Keratinocyte (primary cell): ENCODE results near the gene CDKN1A. TPM values are rescaled to one million over a fixed set of nuclear protein-coding genes. Genes with fewer than 3 reads are reported as not detected.

Source experiments
- DNase-seq: peaks from one replicate; pipeline ENCODE4 v3.0.0-alpha.2; 2011; ENCODE audit warnings: low read depth, missing footprints, low spot score
- FAIRE-seq: peaks from 2 replicates; lab custom pipeline; 2011; peaks lifted over from hg19 to GRCh38; lab: Jason Lieb, UNC
- H2AFZ ChIP-seq: 2 replicates; pipeline ENCODE4 v1.6.0; 2012; ENCODE audit warnings: low read length, control low read depth, inconsistent platforms; ENCODE audit not compliant: control insufficient read depth
- H3K27ac ChIP-seq: 2 replicates; pipeline ENCODE4 v1.5.1; 2011; ENCODE audit warnings: low read length; ENCODE audit not compliant: control insufficient read depth, insufficient read depth
- H3K27me3 ChIP-seq: 3 replicates; pipeline ENCODE4 v1.6.0; 2011; ENCODE audit warnings: low read length; ENCODE audit not compliant: control insufficient read depth, insufficient read depth; ENCODE audit errors: extremely low read depth
- H3K36me3 ChIP-seq, 2 experiments: 2 replicates in 1 of 2; 3 replicates in 1 of 2; pipeline ENCODE4 v1.5.1; 2011; ENCODE audit warnings: low read length in 2 of 2, mild to moderate bottlenecking in 1 of 2; ENCODE audit not compliant: control insufficient read depth in 2 of 2, insufficient read depth in 2 of 2; ENCODE audit errors: extremely low read depth in 1 of 2
- H3K4me1 ChIP-seq: 3 replicates; pipeline ENCODE4 v1.5.1; 2011; ENCODE audit warnings: low read length; ENCODE audit not compliant: control insufficient read depth, insufficient read depth; ENCODE audit errors: extremely low read depth
- H3K4me2 ChIP-seq: 3 replicates; pipeline ENCODE4 v1.6.0; 2011; ENCODE audit warnings: low read depth, low read length; ENCODE audit not compliant: control insufficient read depth, insufficient read depth; ENCODE audit errors: extremely low read depth
- H3K4me3 ChIP-seq, 3 experiments: fragments of 200-600 bp in 1 of 3; sonication (generic) in 1 of 3; 2 replicates in 2 of 3; 3 replicates in 1 of 3; pipeline ENCODE4 v1.5.1; 2011 to 2016; ENCODE audit warnings: low read length in 3 of 3, mild to moderate bottlenecking in 3 of 3, control low read depth in 2 of 3, inconsistent platforms in 1 of 3, low read depth in 1 of 3, mixed read lengths in 1 of 3, mixed run types in 1 of 3, moderate library complexity in 1 of 3; ENCODE audit not compliant: control insufficient read depth in 2 of 3, insufficient read depth in 2 of 3; ENCODE audit errors: extremely low read depth in 1 of 3
- H3K79me2 ChIP-seq: 2 replicates; pipeline ENCODE4 v1.6.0; 2012; ENCODE audit warnings: low read length; ENCODE audit not compliant: control insufficient read depth, insufficient read depth
- H3K9ac ChIP-seq: 3 replicates; pipeline ENCODE4 v1.6.0; 2011; ENCODE audit warnings: low read length; ENCODE audit not compliant: control insufficient read depth, insufficient read depth; ENCODE audit errors: extremely low read depth
- H3K9me1 ChIP-seq: 3 replicates; pipeline ENCODE4 v1.6.0; 2011; ENCODE audit warnings: low read length; ENCODE audit not compliant: control insufficient read depth, insufficient read depth; ENCODE audit errors: extremely low read depth
- H3K9me3 ChIP-seq: 2 replicates; pipeline ENCODE4 v1.5.1; 2012; ENCODE audit warnings: low read depth, low read length; ENCODE audit not compliant: control insufficient read depth
- H4K20me1 ChIP-seq: 3 replicates; pipeline ENCODE4 v1.6.0; 2011; ENCODE audit warnings: low read length; ENCODE audit not compliant: control insufficient read depth, insufficient read depth; ENCODE audit errors: extremely low read depth
- CTCF ChIP-seq, 3 experiments: IDR thresholded peaks in 1 of 3; conservative IDR thresholded peaks in 1 of 3; optimal IDR thresholded peaks in 1 of 3; 2 replicates in 2 of 3; 3 replicates in 1 of 3; pipeline versions ENCODE3 to v1.5.1; 2011; ENCODE audit warnings: low read length in 3 of 3, mild to moderate bottlenecking in 3 of 3, moderate library complexity in 2 of 3, control low read depth in 1 of 3, inconsistent platforms in 1 of 3; ENCODE audit not compliant: insufficient read depth in 2 of 3; ENCODE audit errors: extremely low read depth in 1 of 3
- EZH2 ChIP-seq: IDR thresholded peaks from one replicate; pipeline ENCODE4 v1.6.1; 2012; ENCODE audit warnings: inconsistent platforms, mild to moderate bottlenecking, low read length, moderate library complexity
- dilution Hi-C: fragments of 300-500 bp; cut with MboI; formaldehyde crosslinking; loops from one replicate; pipeline ENCODE4 v1.7.0; 2020; ENCODE audit warnings: low sequenced_read_pairs; ENCODE audit not compliant: extremely low pct_ligation_motif_present
- polyA plus RNA-seq, 5 experiments: library from polyadenylated mRNA; depleted of rRNA in 3 of 5; stranded (reverse) in 3 of 5; stranded (forward) in 1 of 5; unstranded in 1 of 5; fragments of >200 nt; gene quantifications; 1 replicate in 1 of 5; 2 replicates in 3 of 5; 3 replicates in 1 of 5; pipeline versions ENCODE4 v1.2.1 to v1.2.3, GENCODE V29; 2011 to 2012; ENCODE audit warnings: missing spikeins in 2 of 5, low read depth in 1 of 5, low replicate concordance in 1 of 5

CDKN1A gene
- polyA plus RNA-seq, 1 donor (not counting 4 experiments of a cell fraction or from before 2014, with no cell fraction given) = 185 TPM

- DNase-seq (no peak), FAIRE-seq (no peak)
- Histone ChIP-seq H3K4me1 (peaks cover 3% of the 10 kb centered on the region), H3K36me3 (no peaks in the 10 kb centered on the region), H2AFZ (no peak overlapping the region), H4K20me1 (no peaks in the 10 kb centered on the region), H3K27me3 (no peaks in the 10 kb centered on the region), H3K4me2 (no peak overlapping the region), H3K9me3 (no peaks in the 10 kb centered on the region), H3K9me1 (no peaks in the 10 kb centered on the region), H3K27ac (no peak overlapping the region), H3K4me3 (no peak overlapping the region), H3K79me2 (no peaks in the 10 kb centered on the region), H3K9ac (no peak overlapping the region)
- TF ChIP-seq EZH2 (no peak), CTCF (optimal IDR thresholded peaks at IDR 0.05 in 1 of 3, IDR thresholded peaks at IDR 0.05 in 1 of 3, conservative IDR thresholded peaks at IDR 0.05 in 1 of 3; ENCODE audit: extremely low read depth in 1 of 3, insufficient read depth in 2 of 3, low read length in 3 of 3) (no peak)
- dilution Hi-C loops = no loop called here
Measured at GRCh38 chr6:36638579-36638978, 39.9 kb upstream of the CDKN1A start.

- Histone ChIP-seq H3K36me3 (no peaks in the 10 kb centered on the region), H3K9ac (no peak overlapping the region), H2AFZ (no peak overlapping the region), H4K20me1 (no peaks in the 10 kb centered on the region), H3K4me1 (peaks cover 8% of the 10 kb centered on the region), H3K79me2 (no peaks in the 10 kb centered on the region), H3K27me3 (no peaks in the 10 kb centered on the region), H3K4me3 (no peak overlapping the region), H3K4me2 (no peak overlapping the region), H3K27ac (no peak overlapping the region), H3K9me1 (no peaks in the 10 kb centered on the region), H3K9me3 (no peaks in the 10 kb centered on the region)
- DNase-seq = no peak
- FAIRE-seq = no peak
- dilution Hi-C loops = no loop called here
- TF ChIP-seq EZH2 = no peak
- no peak for TF ChIP-seq CTCF (optimal IDR thresholded peaks at IDR 0.05 in 1 of 3, IDR thresholded peaks at IDR 0.05 in 1 of 3, conservative IDR thresholded peaks at IDR 0.05 in 1 of 3; ENCODE audit: extremely low read depth in 1 of 3, insufficient read depth in 2 of 3, low read length in 3 of 3)
Measured at GRCh38 chr6:36639171-36639808, 39.2 kb upstream of the CDKN1A start.
